HepG2 (cell line): ENCODE data around the gene PDHX. TPM values are rescaled to one million over a fixed set of nuclear protein-coding genes. Genes with fewer than 3 reads are reported as not detected.

Experiments used
- ATAC-seq: fragments of 200-7000 bp; cut with Tn5 transposase; 3 replicates; pipeline ENCODE4 v1.9.1; 2020; ENCODE audit warnings: mild to moderate bottlenecking, moderate library complexity
- BruUV-seq: library from RNA; stranded (reverse); fragments of 400-500 nt; replicated peaks from 2 replicates; lab custom pipeline; 2021; lab: Mats Ljungman, UMichigan
- CTCF ChIA-PET: fragments of 300-600 bp; formaldehyde crosslinking; extraction: SDS; loops from one replicate; lab custom pipeline; 2021; ENCODE audit warnings: low total read pairs, inconsistent platforms, low intra/inter-chr PET ratio; lab: Yijun Ruan, JAX
- POLR2A ChIA-PET: fragments of 350-600 bp; sonication (Branson Sonifier 250); formaldehyde crosslinking; loops from one replicate; lab custom pipeline; 2020; ENCODE audit warnings: antibody characterized with exemption, inconsistent platforms; lab: Yijun Ruan, JAX
- DNase-seq: peaks from one replicate; pipeline ENCODE4 v3.0.0-alpha.2; 2015; ENCODE audit warnings: low spot score
- FAIRE-seq: peaks from 3 replicates; lab custom pipeline; 2011; peaks lifted over from hg19 to GRCh38; lab: Jason Lieb, UNC
- H2AFZ ChIP-seq: one replicate; pipeline ENCODE4 v1.6.1; 2011; ENCODE audit warnings: low read length, inconsistent platforms
- H3K27ac ChIP-seq: fragments of 300-600 bp; 3 replicates; pipeline ENCODE4 v1.8.0; 2011; ENCODE audit warnings: mixed run types, mild to moderate bottlenecking, mixed read lengths, low read length, inconsistent platforms; ENCODE audit not compliant: insufficient read depth; ENCODE audit errors: extremely low read length
- H3K27me3 ChIP-seq, 2 experiments: fragments of 200-600 bp in 1 of 2; 2 replicates in 1 of 2; 3 replicates in 1 of 2; pipeline versions ENCODE4 v1.6.0 to v1.8.0; 2011; ENCODE audit warnings: low read length in 2 of 2, mild to moderate bottlenecking in 2 of 2, moderate library complexity in 2 of 2, inconsistent platforms in 1 of 2; ENCODE audit not compliant: insufficient read depth in 2 of 2, control insufficient read depth in 1 of 2
- H3K36me3 ChIP-seq, 2 experiments: fragments of 200-600 bp in 1 of 2; replicated peaks in 1 of 2; 2 replicates in 1 of 2; 3 replicates in 1 of 2; pipeline versions ENCODE4 v1.5.1 to v1.8.0; 2011; ENCODE audit warnings: low read length in 2 of 2, inconsistent platforms in 1 of 2; ENCODE audit not compliant: insufficient read depth in 2 of 2, control insufficient read depth in 1 of 2
- H3K4me1 ChIP-seq: 2 replicates; pipeline ENCODE4 v1.5.1; 2012; ENCODE audit warnings: low read length, inconsistent platforms; ENCODE audit not compliant: insufficient read depth
- H3K4me2 ChIP-seq: 2 replicates; pipeline ENCODE4 v1.6.0; 2011; ENCODE audit warnings: low read depth, low read length, inconsistent platforms
- H3K4me3 ChIP-seq, 3 experiments: fragments of 200-600 bp in 1 of 3; sonication (generic), shearing (Covaris generic) in 1 of 3; replicated peaks in 1 of 3; 2 replicates each; pipeline ENCODE4 v1.5.1; 2011 to 2016; ENCODE audit warnings: low read length in 3 of 3, inconsistent platforms in 2 of 3, low read depth in 2 of 3, mild to moderate bottlenecking in 2 of 3, control low read depth in 1 of 3, mixed read lengths in 1 of 3; ENCODE audit not compliant: insufficient read depth in 1 of 3
- H3K79me2 ChIP-seq: one replicate; pipeline ENCODE4 v1.6.1; 2011; ENCODE audit warnings: low read length, inconsistent platforms; ENCODE audit not compliant: insufficient read depth
- H3K9ac ChIP-seq: 2 replicates; pipeline ENCODE4 v1.6.0; 2011; ENCODE audit warnings: mild to moderate bottlenecking, low read depth, low read length, inconsistent platforms; ENCODE audit not compliant: insufficient read depth
- H3K9me3 ChIP-seq: 2 replicates; pipeline ENCODE4 v1.5.1; 2012; ENCODE audit warnings: mild to moderate bottlenecking, low read length
- H4K20me1 ChIP-seq: 2 replicates; pipeline ENCODE4 v1.6.0; 2011; ENCODE audit warnings: inconsistent platforms, mild to moderate bottlenecking, low read length, moderate library complexity; ENCODE audit not compliant: insufficient read depth
- AGO1 ChIP-seq: fragments of 200-400 bp; formaldehyde crosslinking; IDR thresholded peaks from 2 replicates; pipeline ENCODE4 v1.6.1; 2017; ENCODE audit warnings: mild to moderate bottlenecking, low read depth, low read length, moderate library complexity; ENCODE audit not compliant: poor library complexity, severe bottlenecking
- KLF6 ChIP-seq: IDR thresholded peaks from 2 replicates; pipeline ENCODE4 v1.8.0; 2016; ENCODE audit warnings: missing biosample characterization, missing genetic modification reagents
- SMC3 ChIP-seq: IDR thresholded peaks from 2 replicates; pipeline ENCODE4 v1.6.1; 2011; ENCODE audit warnings: low read length, improper control_type of control experiment
- STAG1 ChIP-seq: sonication (generic); formaldehyde crosslinking; IDR thresholded peaks from 2 replicates; pipeline ENCODE4 v1.4.0; 2020; ENCODE audit warnings: missing genetic modification reagents
- TBX3 ChIP-seq: fragments of 450-650 bp; IDR thresholded peaks from 2 replicates; pipeline ENCODE4 v1.6.1; 2017; ENCODE audit warnings: antibody characterized with exemption, mild to moderate bottlenecking, inconsistent platforms, borderline replicate concordance
- WGBS: methylation state at CpG from one replicate; pipeline ENCODE4 v1.1.6; 2017; ENCODE audit warnings: low lambda C conversion rate; 5-methylcytosine and 5-hydroxymethylcytosine counted together
- in situ Hi-C: cut with HindIII; loops from 2 replicates; pipeline ENCODE4 v1.10.0; 2017; ENCODE audit warnings: low pct_unique_long_range_greater_than_20kb; ENCODE audit not compliant: extremely low pct_ligation_motif_present
- intact Hi-C: fragments of 100-400 bp; cut with micrococcal nuclease; formaldehyde crosslinking; loops from one replicate; pipeline ENCODE4 v1.10.0; 2022; ENCODE audit not compliant: unreplicated experiment
- polyA plus RNA-seq, 8 experiments: library from polyadenylated mRNA; depleted of rRNA in 3 of 8; stranded (reverse) in 7 of 8; unstranded in 1 of 8; fragments of >200 nt; fragmentation: Illumina TruSeq in 4 of 8; extraction: Trizol in 4 of 8; gene quantifications; 2 replicates each; pipeline versions ENCODE4 v1.2.1 to v1.2.3, GENCODE V29; 2011 to 2016; ENCODE audit warnings: low read depth in 4 of 8, missing spikeins in 1 of 8, mixed read lengths in 1 of 8; ENCODE audit not compliant: insufficient read depth in 1 of 8
- total RNA-seq, 5 experiments: library from RNA; depleted of rRNA; stranded (reverse); fragments of >200 nt; fragmentation: Illumina TruSeq; extraction: Trizol; gene quantifications; 2 replicates each; pipeline ENCODE4 v1.2.3, GENCODE V29; 2016; ENCODE audit warnings: low read depth in 1 of 5
- TF ChIP-seq, protein P1 (sequence below): sonication (generic); formaldehyde crosslinking; IDR thresholded peaks from 2 replicates; pipeline ENCODE4 v1.5.0; 2020; ENCODE audit warnings: mild to moderate bottlenecking, missing genetic modification reagents, moderate library complexity

The PDHX gene
- total and polyA plus RNA-seq, 2 of the 13 experiments (the other 11 are each of a cell fraction or from before 2014, with no cell fraction given) = 41.0 to 73.8 TPM

DNA sequence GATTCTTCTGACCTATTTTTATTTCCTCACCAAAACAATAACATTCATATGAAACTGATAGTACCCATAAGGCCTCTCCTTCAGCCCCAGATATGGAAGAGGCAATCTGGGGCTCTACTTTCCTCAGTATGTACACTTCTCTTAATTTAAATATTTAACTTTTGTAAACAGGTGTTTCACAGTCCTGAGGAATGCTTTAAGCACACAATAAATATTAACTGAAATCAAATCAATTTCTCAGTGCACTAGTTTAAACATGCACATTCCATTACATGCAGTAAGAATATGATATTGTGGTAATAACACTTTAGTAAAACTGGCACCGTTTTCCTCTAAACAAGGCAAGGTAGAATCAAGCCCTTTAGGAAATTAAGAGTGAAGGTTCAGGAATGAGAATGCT is 29.2 kb upstream of the PDHX start:
- H3K36me3 ChIP-seq = no peaks in the 10 kb centered on the region; a peak in 1 of 5 replicates
- no TSS peak for BruUV-seq
- no peak overlapping the region for H3K4me2 ChIP-seq
- no peak overlapping the region for H2AFZ ChIP-seq
- H3K79me2 ChIP-seq = no peaks in the 10 kb centered on the region
- POLR2A ChIA-PET = interaction anchor here (0.6 kb wide), 1 partner anchor 31 kb away, joined by 3 read pairs; no protein-coding TSS in a partner anchor
- no peak overlapping the region for H3K27ac ChIP-seq
- in situ Hi-C loops = no loop called here
- no peak for DNase-seq
- peaks cover 22% of the 10 kb centered on the region for H3K4me1 ChIP-seq
- ATAC-seq = no peak
- no peaks in the 10 kb centered on the region for H3K27me3 ChIP-seq
- no peaks in the 10 kb centered on the region for H3K9me3 ChIP-seq
- H3K4me3 ChIP-seq = no peak overlapping the region
- intact Hi-C loops = no loop called here
- WGBS = 78% methylated on average over 1 of the region's 1 CpG
- CTCF ChIA-PET = no interaction called here
- peak; percentile 43; the same call in 1 of the 2 replicates for TF ChIP-seq TBX3
- no peak for TF ChIP-seq AGO1
- TF ChIP-seq, all 625 proteins: peak for 1
- Histone ChIP-seq H4K20me1 (no peaks in the 10 kb centered on the region; the same call in 1 of the 2 replicates), H3K9ac (no peak overlapping the region)
- no peak for FAIRE-seq

DNA sequence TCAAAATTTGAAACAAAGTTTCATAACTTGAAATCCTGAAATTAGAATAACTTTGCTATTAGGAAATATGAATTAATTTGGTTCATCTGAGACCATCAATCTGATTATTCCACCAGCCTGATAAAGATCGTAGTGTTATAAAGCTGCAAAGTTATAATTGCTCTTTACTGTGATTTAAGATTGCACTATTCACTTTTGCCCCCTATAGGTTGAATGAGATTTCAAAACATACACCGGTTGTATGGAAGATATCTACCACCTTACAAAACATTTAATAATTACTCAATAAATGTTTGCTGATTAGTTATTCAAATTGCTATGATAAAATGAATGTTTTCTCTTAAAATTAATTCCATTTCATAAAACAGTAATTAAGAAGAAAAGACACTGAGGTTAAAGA is 26.3 kb upstream of the PDHX start:
- peak; percentile 66 for TF ChIP-seq STAG1 (CRISPR knock-in tag)
- TF ChIP-seq, protein P1, sequence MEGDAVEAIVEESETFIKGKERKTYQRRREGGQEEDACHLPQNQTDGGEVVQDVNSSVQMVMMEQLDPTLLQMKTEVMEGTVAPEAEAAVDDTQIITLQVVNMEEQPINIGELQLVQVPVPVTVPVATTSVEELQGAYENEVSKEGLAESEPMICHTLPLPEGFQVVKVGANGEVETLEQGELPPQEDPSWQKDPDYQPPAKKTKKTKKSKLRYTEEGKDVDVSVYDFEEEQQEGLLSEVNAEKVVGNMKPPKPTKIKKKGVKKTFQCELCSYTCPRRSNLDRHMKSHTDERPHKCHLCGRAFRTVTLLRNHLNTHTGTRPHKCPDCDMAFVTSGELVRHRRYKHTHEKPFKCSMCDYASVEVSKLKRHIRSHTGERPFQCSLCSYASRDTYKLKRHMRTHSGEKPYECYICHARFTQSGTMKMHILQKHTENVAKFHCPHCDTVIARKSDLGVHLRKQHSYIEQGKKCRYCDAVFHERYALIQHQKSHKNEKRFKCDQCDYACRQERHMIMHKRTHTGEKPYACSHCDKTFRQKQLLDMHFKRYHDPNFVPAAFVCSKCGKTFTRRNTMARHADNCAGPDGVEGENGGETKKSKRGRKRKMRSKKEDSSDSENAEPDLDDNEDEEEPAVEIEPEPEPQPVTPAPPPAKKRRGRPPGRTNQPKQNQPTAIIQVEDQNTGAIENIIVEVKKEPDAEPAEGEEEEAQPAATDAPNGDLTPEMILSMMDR (CRISPR knock-in tag) = peak; percentile 50
- TF ChIP-seq KLF6 (CRISPR knock-in tag) = no peak
- TF ChIP-seq SMC3 = 0 out of 2 replicates have a peak, but pooled peaks have one; percentile 25
- Histone ChIP-seq H2AFZ (no peak overlapping the region), H3K9ac (no peak overlapping the region), H3K4me1 (peaks cover 22% of the 10 kb centered on the region), H4K20me1 (no peaks in the 10 kb centered on the region; the same call in 1 of the 2 replicates), H3K9me3 (no peaks in the 10 kb centered on the region), H3K4me3 (no peak overlapping the region), H3K27ac (no peak overlapping the region), H3K36me3 (no peaks in the 10 kb centered on the region), H3K79me2 (no peaks in the 10 kb centered on the region), H3K27me3 (no peaks in the 10 kb centered on the region), H3K4me2 (no peak overlapping the region)
- DNase-seq (no peak), FAIRE-seq (no peak), ATAC-seq (no peak)
- no TSS peak for BruUV-seq
- in situ Hi-C loops (loop anchor here (5.0 to 10.0 kb wide), 3 partner anchors 303 to 525 kb away; partner anchors contain the start of gene ELF5), intact Hi-C loops (loop anchor here (1.0 to 10.0 kb wide), 7 partner anchors 63 to 389 kb away; partner anchors contain the start of gene ELF5)
- CTCF ChIA-PET = interaction anchor here (1.2 to 3.1 kb wide), 4 partner anchors 304 to 398 kb away, joined by 3 to 56 read pairs (median 19); no protein-coding TSS in a partner anchor
- POLR2A ChIA-PET = no interaction called here
- 42% methylated on average over 2 of the region's 2 CpGs for WGBS
